ENCODE measurements around the gene XRCC1.

- TF ChIP-seq, protein P1, sequence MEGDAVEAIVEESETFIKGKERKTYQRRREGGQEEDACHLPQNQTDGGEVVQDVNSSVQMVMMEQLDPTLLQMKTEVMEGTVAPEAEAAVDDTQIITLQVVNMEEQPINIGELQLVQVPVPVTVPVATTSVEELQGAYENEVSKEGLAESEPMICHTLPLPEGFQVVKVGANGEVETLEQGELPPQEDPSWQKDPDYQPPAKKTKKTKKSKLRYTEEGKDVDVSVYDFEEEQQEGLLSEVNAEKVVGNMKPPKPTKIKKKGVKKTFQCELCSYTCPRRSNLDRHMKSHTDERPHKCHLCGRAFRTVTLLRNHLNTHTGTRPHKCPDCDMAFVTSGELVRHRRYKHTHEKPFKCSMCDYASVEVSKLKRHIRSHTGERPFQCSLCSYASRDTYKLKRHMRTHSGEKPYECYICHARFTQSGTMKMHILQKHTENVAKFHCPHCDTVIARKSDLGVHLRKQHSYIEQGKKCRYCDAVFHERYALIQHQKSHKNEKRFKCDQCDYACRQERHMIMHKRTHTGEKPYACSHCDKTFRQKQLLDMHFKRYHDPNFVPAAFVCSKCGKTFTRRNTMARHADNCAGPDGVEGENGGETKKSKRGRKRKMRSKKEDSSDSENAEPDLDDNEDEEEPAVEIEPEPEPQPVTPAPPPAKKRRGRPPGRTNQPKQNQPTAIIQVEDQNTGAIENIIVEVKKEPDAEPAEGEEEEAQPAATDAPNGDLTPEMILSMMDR (IDR thresholded peaks at IDR 0.05), result peak in 2 of 3 experiments; percentile 35 to 65
- no peak for TF ChIP-seq POLR2A (IDR thresholded peaks at IDR 0.05)
Observed at GRCh38 chr19:43594710-43595604, 19.6 kb upstream of the XRCC1 start.
